Muscle of arm (tissue), 14 donors: Measurements from ENCODE around the gene GNAS. TPM values are rescaled to one million over a fixed set of nuclear protein-coding genes. Genes with fewer than 3 reads are reported as not detected.
"Not testable (repeated sequence)": the region's sequence is repeated elsewhere in the genome, so short reads cannot be mapped to it uniquely, and the experiment has no call there.

Source experiments
- DNase-seq: peaks from one replicate; pipeline ENCODE4 v3.0.0-alpha.2; 2013
- long read RNA-seq, 11 donors: transcript quantifications; one replicate each; lab custom pipeline, GENCODE V29; 2026
- polyA plus RNA-seq, 12 donors: library from polyadenylated mRNA; unstranded; fragments of 120-200 nt; gene quantifications; one replicate each; pipeline ENCODE4 v1.2.1, GENCODE V29; 2013; ENCODE audit not compliant: insufficient read length in 12 of 12

GNAS gene
- 1,000 to 10,000 TPM; 1,830 to 3,969 (median 3,341) TPM for polyA plus RNA-seq
- long read RNA-seq, donor 1, transcript GNAS-210 (13 exons, 1,972 nt), result major isoform, 132 of 1,038 reads
- long read RNA-seq, donor 1, transcript GNAS-232 (10 exons, 1,839 nt), result minor isoform, 17 of 1,038 reads
- long read RNA-seq, donor 1, transcript GNAS-201 (12 exons, 1,866 nt), result minor isoform, 121 of 1,038 reads
- long read RNA-seq, donor 1, transcript GNAS-231 (2 exons, 493 nt), result minor isoform, 16 of 1,038 reads
- long read RNA-seq, donor 1, partial matches to known transcripts, result 719 of 1,038 reads
- long read RNA-seq, donor 1, other reads (novel, unspliced or antisense), result 0 of 1,038 reads
- long read RNA-seq, donor 2, full-length matches to known transcripts, result 938 of 3,196 reads
- long read RNA-seq, donor 2, partial matches to known transcripts, result 1,831 of 3,196 reads
- long read RNA-seq, donor 2, other reads (novel, unspliced or antisense), result 427 of 3,196 reads
- long read RNA-seq, donor 3, full-length matches to known transcripts, result 425 of 1,784 reads
- long read RNA-seq, donor 3, partial matches to known transcripts, result 1,258 of 1,784 reads
- long read RNA-seq, donor 3, other reads (novel, unspliced or antisense), result 101 of 1,784 reads
- long read RNA-seq, donor 4, full-length matches to known transcripts, result 295 of 1,401 reads
- long read RNA-seq, donor 4, partial matches to known transcripts, result 1,026 of 1,401 reads
- long read RNA-seq, donor 4, other reads (novel, unspliced or antisense), result 80 of 1,401 reads
- long read RNA-seq, donor 5, full-length matches to known transcripts, result 934 of 2,924 reads
- long read RNA-seq, donor 5, partial matches to known transcripts, result 1,727 of 2,924 reads
- long read RNA-seq, donor 5, other reads (novel, unspliced or antisense), result 263 of 2,924 reads
- long read RNA-seq, donor 6, full-length matches to known transcripts, result 377 of 1,766 reads
- long read RNA-seq, donor 6, partial matches to known transcripts, result 1,318 of 1,766 reads
- long read RNA-seq, donor 6, other reads (novel, unspliced or antisense), result 71 of 1,766 reads
- long read RNA-seq, donor 7, full-length matches to known transcripts, result 326 of 1,007 reads
- long read RNA-seq, donor 7, partial matches to known transcripts, result 606 of 1,007 reads
- long read RNA-seq, donor 7, other reads (novel, unspliced or antisense), result 75 of 1,007 reads
- long read RNA-seq, donor 8, full-length matches to known transcripts, result 869 of 3,212 reads
- long read RNA-seq, donor 8, partial matches to known transcripts, result 1,974 of 3,212 reads
- long read RNA-seq, donor 8, other reads (novel, unspliced or antisense), result 369 of 3,212 reads
- long read RNA-seq, donor 9, full-length matches to known transcripts, result 354 of 1,396 reads
- long read RNA-seq, donor 9, partial matches to known transcripts, result 983 of 1,396 reads
- long read RNA-seq, donor 9, other reads (novel, unspliced or antisense), result 59 of 1,396 reads
- long read RNA-seq, donor 10, full-length matches to known transcripts, result 809 of 2,984 reads
- long read RNA-seq, donor 10, partial matches to known transcripts, result 1,925 of 2,984 reads
- long read RNA-seq, donor 10, other reads (novel, unspliced or antisense), result 250 of 2,984 reads
- long read RNA-seq, donor 11, full-length matches to known transcripts, result 701 of 2,492 reads
- long read RNA-seq, donor 11, partial matches to known transcripts, result 1,646 of 2,492 reads
- long read RNA-seq, donor 11, other reads (novel, unspliced or antisense), result 145 of 2,492 reads

GRCh38 chr20:58852543-58853271, at the start of gene GNAS:
Gene GNAS (plus strand): TSS chr20:58852716.
- peak; percentile 79 for DNase-seq

GRCh38 chr20:58803533-58803932, 49.0 kb upstream of the GNAS start:
- DNase-seq, result no peak

GRCh38 chr20:58807801-58808200, 44.7 kb upstream of the GNAS start:
- DNase-seq, result no peak

- DNase-seq, result no peak
These were observed 44.1 kb upstream of the GNAS start for GRCh38 chr20:58808271-58809046.

DNA sequence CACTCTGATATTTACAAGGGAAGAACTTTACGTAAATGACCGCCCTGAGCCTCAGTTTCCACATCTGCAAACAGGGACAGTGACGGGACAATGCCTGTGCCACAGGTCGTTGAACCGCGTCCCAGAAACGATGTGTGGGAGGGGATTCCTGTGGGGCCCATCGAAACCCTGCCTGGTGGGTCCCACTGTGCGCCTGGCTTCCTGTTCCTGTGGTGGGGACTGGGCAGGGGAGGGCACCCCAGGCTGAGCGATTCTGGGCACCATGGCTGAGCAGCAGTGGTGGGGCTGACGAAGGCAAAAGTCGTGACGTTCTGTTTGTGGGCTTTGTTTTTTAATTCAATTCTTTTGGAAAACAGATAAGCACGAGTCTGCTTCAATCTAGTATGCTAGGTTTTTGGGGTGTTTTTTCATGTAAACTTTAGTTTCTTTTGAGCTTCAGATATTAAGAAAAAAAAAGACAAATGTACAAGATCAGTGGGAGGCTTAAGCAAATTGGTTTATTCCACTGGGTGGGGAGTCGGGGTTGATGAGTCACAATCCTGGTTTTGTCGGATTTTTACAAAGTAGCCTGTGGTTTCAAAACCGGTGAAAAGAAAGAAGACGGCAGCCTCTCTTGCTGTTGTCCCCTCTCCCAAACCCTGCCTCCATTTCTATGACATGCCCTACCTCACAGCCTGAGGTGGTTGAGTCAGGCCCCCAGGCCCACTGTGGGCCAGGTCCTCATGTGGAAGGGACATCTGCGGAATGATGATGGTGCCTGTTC, 42.2 kb upstream of the GNAS start:
- no peak for DNase-seq

DNA sequence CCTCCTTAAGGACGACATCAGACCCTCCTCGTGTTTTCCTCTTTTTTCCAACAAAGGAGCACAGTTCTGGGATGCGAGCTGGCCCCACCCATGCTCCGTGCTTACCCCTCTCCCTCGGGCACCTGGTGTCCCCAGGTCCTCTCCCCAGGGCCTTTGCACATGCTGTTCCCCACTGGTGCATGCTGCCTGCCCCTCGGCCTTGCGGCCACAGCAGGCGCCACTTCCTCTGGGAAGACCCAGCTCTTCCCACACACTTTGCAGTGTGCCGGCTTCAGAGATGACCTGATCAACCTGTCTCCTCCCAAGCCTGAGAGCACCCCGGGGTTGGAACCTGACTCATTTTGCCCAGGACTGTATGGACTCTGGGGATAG, 41.7 kb upstream of the GNAS start:
- DNase-seq, result no peak

DNA sequence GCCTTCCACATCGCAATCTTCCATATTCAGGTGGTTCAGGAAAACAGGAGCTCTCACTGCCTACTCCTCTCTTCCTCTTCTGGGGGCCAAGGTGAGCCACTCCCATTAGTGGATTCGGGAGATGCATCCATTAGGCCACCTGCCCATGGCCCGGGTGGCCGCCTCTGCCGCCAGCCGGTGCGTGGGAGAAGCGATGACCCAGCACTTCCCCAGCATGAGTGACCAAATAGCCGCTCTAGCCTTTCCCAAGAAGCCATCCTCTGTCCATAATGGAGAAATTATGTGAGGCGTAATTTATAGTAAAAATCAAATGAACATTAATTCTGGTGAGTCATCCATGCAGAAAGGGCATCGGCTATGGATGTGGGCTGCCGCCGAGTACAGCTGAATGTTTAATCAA, 41.2 kb upstream of the GNAS start:
- DNase-seq, result no peak

GRCh38 chr20:58813369-58813768, 39.1 kb upstream of the GNAS start:
- no peak for DNase-seq

GRCh38 chr20:58815448-58815847, 37.1 kb upstream of the GNAS start:
- no peak for DNase-seq

DNA sequence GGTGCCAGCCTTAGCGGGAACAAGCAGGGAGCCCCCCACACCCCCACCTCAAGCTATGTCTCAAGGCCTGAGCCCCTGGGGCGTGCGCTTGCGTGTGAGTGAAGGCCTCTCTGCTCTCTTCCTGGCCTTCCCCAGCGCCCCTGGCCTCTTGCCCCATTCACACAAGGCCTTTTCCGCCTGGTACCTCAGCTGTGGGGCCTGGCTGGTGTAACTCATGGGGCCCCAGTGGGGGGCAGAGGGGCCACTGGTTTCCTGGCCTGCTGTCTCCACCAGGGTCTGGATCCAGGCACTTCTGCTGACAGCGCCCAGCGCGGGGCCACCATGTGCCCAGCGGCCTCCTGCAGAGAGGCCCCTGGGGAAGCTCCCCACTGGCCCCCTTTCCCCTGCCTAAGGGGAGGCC, 36.5 kb upstream of the GNAS start:
- no peak for DNase-seq

- DNase-seq, result no peak
These were observed 35.4 kb upstream of the GNAS start for GRCh38 chr20:58816957-58817651.

DNA sequence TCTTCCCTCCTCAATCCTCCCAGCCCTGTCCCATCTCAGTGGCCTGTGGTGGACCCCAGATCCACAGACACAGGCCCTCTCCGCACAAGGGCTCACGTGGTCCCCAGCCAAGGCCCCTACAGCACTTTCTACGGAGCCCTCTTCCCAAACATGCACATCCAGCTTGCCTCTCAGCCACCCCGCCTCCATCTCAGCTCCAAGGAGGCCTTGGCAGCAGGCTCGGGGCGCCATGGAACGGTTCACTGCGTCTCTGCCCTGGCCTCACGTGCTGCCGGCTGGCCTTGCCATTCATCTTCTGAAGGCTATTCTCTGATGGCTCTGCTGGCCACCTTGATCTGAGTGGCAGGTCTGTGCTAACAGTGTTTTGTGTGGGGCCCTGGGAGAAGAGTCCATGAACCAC, 34.8 kb upstream of the GNAS start:
- DNase-seq, result no peak

DNA sequence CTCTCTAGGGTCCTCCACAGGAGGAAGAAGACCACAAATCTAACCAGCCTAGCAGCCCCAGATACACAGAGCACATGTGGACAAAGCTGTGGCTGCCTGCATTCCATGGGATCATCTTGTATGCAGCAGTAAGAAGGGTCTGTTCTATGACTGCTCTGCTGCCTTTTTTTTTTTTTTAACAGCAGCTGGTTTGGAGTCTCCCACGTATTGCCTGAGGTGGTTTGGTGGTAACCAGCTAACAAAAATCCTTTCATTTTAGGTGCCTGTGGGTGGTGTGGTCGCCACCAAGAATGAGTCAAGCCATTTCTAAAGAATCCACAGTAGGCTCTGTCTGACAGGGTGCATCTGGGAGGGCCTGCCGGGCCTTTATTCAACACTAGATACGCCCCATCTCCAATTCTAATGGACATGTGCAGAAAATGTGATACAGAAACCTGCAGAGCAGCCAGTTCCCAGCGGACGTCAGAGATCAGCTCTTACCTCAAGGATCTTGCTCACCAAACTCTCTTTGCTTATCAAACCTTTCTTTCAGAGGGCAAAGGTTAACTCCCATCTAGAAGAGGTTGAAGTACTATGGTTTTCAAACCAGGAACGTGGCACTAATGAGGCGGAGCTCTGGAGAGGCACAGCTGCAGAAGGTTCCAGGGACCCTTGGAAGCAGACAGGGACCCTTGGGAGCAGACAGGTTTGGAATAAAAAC, 33.8 kb upstream of the GNAS start:
- no peak for DNase-seq

DNA sequence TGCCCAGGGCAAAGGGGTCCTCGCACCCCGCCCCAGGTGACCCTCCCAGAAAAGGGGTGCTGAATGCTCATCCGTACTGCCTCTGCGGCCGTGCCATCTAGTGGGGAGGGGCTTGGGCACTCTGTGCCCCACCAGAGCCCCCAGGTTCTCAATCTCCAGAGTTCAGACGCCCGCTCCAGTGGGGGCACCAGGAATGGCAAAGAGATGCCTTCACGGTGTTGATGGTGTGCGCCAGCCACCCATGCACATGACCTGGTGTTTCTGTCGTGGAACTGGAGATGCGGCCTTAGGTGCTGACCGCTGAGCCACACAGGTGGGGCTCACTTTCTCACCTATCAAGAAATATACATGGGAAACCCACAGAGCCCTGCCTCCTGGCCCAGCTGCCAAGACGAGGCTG, 32.6 kb upstream of the GNAS start:
- no peak for DNase-seq

- DNase-seq, result not testable (repeated sequence)
These were observed 32.0 kb upstream of the GNAS start for GRCh38 chr20:58820515-58820914.

GRCh38 chr20:58822149-58822548, 30.4 kb upstream of the GNAS start:
- no peak for DNase-seq
